ENCODE data around the gene PALLD. TPM values are rescaled to one million over a fixed set of nuclear protein-coding genes. Genes with fewer than 3 reads are reported as not detected.

PALLD gene
- total RNA-seq, 1 experiment from 2014 or later, result 18.3 TPM

GRCh38 chr4:168449719-168450452 is 47.0 kb upstream of the PALLD start:
- no peak overlapping the region for H3T11ph ChIP-seq (ENCODE audit: low read length)

More at GRCh38 chr4:168449719-168450452, 47.0 kb upstream of the PALLD start:
- no peak for TF ChIP-seq CTCF (conservative IDR thresholded peaks at IDR 0.05)
- no peak overlapping the region for H2BK5ac ChIP-seq (ENCODE audit: insufficient read length, low read length)
- H2BK120ac ChIP-seq (ENCODE audit: low read depth, low read length, poor library complexity, severe bottlenecking), result no peak overlapping the region
- no peaks in the 10 kb centered on the region for H4K20me1 ChIP-seq (ENCODE audit: control insufficient read depth, insufficient read depth, insufficient read length)
- H3K9ac ChIP-seq (ENCODE audit: extremely low read depth, insufficient read length, low read length), result no peak overlapping the region
- H2AK5ac ChIP-seq (ENCODE audit: insufficient read length, low read length), result no peak overlapping the region
- Mint-ChIP-seq H3K27me3 (ENCODE audit: low read depth) (no peaks in the 10 kb centered on the region), H3K4me3 (no peak overlapping the region), H3K36me3 (ENCODE audit: insufficient read depth in 1 of 3, low read depth in 3 of 3) (peaks cover 0 to 3% (median 0%) of the 10 kb centered on the region in 3 experiments; a peak in 1 of 7 replicates), H3K9me3 (peaks cover 0 to 4% of the 10 kb centered on the region in 2 experiments; a peak in 2 of 5 replicates), H3K27ac (no peak overlapping the region), H3K4me1 (no peaks in the 10 kb centered on the region)
- H2AFZ ChIP-seq (ENCODE audit: low read length), result no peak overlapping the region
- H2BK20ac ChIP-seq (ENCODE audit: low read depth, low read length, poor library complexity, severe bottlenecking), result no peak overlapping the region
- H3K4me1 ChIP-seq (ENCODE audit: insufficient read depth, low read length), result no peaks in the 10 kb centered on the region
- no CpG with 5 or more reads among the region's 5 CpGs for WGBS (ENCODE audit: extremely low coverage, insufficient read length, low lambda C conversion rate)
- H4K91ac ChIP-seq (ENCODE audit: insufficient read length, low read depth, low read length), result no peak overlapping the region
- no peaks in the 10 kb centered on the region for H3K79me1 ChIP-seq (ENCODE audit: insufficient read depth, low read depth, low read length, poor library complexity, severe bottlenecking)
- H4K8ac ChIP-seq (replicated peaks; ENCODE audit: insufficient read length, low read depth, low read length), result no peak overlapping the region
- H2BK12ac ChIP-seq (ENCODE audit: insufficient read length, low read depth, low read length), result no peak overlapping the region
- H3K18ac ChIP-seq (ENCODE audit: insufficient read length, low read depth, low read length), result no peak overlapping the region
- H3K4ac ChIP-seq (ENCODE audit: low read depth, low read length), result no peak overlapping the region
- no peak overlapping the region for H3K56ac ChIP-seq (ENCODE audit: insufficient read length, low read depth, low read length)
- H3K23ac ChIP-seq (ENCODE audit: insufficient read length, low read depth, low read length), result no peak overlapping the region
- no peak overlapping the region for H4K5ac ChIP-seq (ENCODE audit: insufficient read length, low read depth, low read length)
- no peak overlapping the region for H3K14ac ChIP-seq (ENCODE audit: insufficient read depth, low read length)
- no peaks in the 10 kb centered on the region for H3K23me2 ChIP-seq (ENCODE audit: insufficient read length, low read depth, low read length, poor library complexity, severe bottlenecking)
- no peaks in the 10 kb centered on the region for H3K79me2 ChIP-seq (ENCODE audit: insufficient read depth, low read length)
- H3K27me3 ChIP-seq (ENCODE audit: insufficient read depth, low read length), result no peaks in the 10 kb centered on the region
- H3K27ac ChIP-seq (ENCODE audit: insufficient read length, low read depth, low read length), result no peak overlapping the region
- no peak overlapping the region for H2BK15ac ChIP-seq (ENCODE audit: low read depth, low read length)
- no peaks in the 10 kb centered on the region for H3K9me3 ChIP-seq (ENCODE audit: control insufficient read depth, low read depth, low read length)
- no peak overlapping the region for H3K4me2 ChIP-seq (ENCODE audit: insufficient read depth, insufficient read length, low read length)
- no peak for DNase-seq

All from H9 (cell line).